HG03457 (cell line): ENCODE results near the gene RTN4RL2.

Source experiments
- ATAC-seq: cut with Tn5 transposase; IDR thresholded peaks from one replicate; pipeline ENCODE4 v1.9.1; 2021; ENCODE audit warnings: moderate number of reproducible peaks; ENCODE audit not compliant: unreplicated experiment

The RTN4RL2 gene

DNA sequence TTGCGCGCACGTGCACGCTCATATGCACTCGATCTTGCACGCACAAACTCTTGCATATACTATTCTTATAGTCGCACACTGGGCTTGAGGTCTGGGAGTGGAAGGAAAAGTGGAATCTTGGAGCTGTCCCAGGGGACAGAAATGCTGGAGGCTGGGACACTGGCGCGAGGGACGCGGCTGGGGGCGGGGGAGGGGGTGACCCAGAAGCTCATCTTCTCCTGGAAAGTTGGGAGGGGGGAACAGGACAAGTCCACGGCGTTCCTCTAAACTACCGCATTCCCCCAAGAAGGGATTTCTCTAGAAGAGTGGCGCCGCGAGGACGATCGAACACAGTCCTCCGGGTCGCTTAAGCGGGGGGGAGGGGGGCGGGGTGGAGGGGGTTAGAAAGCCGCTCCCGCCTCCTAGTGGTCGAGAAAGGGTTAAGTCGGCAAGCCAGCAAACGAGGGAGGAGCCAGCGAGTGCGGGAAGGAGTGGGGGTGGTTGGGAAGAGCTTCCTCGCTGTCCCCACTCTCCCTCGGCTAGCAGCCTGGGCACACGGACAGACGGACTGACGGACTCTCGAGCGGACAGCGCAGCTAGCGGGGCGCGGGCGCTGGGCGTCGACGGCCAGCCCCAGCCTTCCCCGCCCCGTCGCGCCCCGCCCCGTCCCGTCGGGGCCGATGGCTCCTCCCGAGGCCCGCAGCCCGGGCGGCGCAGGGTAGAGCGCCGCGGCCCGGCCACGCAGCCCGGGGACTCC is at the start of gene RTN4RL2:
Gene RTN4RL2 (plus strand): TSS at position 507 of the 736 bp plus-strand sequence. CDS start 338 bp downstream, outside the sequence.
- no peak for ATAC-seq

DNA sequence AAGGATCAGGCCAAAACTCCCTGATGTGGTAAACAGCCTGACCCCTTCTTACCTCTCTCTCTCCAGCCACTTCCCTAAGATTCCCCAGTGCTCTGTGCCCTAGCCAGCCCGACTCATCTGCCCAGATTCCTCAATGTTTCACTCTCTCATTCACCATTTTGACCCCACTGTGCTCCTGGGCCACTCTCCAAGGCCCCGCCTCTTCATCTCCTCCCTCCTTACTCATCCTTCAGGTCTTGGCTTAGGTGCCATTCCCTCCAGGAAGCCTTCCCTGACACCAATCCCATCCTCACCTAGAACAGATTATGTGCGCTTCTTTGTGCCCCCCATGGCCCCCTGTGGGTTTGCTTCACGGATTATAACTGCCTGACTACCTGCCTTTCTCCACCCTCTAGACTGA is 46.6 kb upstream of the RTN4RL2 start:
- ATAC-seq: no peak

- ATAC-seq: no peak
Measured at GRCh38 chr11:57414612-57415212, 45.6 kb upstream of the RTN4RL2 start.

DNA sequence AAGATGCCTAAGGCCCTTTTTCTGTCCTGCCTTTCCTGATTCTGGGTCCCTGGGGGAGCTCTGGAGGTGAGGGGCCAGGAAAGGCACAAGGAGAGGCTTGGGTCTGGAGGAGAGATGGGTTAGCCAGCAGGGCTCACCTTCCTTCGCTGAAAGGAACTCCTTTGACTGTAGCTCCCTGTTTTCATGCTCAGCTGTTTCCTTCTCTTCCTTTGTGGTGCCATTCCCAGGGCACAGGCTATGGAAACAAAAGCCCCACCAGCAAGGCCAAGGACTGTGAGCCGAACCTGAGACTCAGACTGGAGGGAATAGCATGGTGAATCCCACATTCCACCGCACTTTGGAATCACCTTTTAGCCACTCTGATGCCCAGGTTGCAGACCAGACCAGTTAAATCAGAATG is 43.9 kb upstream of the RTN4RL2 start:
- no peak for ATAC-seq

- ATAC-seq: no peak
Measured at GRCh38 chr11:57417056-57417455, 43.3 kb upstream of the RTN4RL2 start.

DNA sequence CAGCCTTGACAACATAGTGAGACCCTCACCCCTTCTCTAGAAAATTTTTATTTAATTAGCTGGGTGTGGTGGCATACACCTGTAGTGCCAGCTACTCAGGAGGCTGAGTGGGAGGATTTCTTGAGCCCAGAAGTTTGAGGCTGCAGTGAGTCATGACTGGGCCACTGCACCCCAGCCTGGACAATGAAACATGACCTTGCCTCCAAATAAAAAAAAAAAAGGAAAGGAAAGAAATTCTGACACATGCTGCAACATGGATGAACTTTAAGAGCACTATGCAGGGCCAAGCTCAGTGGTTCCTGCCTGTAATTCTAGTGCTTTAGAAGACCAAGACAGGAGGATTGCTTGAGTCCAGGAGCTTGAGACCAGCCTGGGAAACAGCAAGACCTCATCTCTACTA is 42.2 kb upstream of the RTN4RL2 start:
- no peak for ATAC-seq

DNA sequence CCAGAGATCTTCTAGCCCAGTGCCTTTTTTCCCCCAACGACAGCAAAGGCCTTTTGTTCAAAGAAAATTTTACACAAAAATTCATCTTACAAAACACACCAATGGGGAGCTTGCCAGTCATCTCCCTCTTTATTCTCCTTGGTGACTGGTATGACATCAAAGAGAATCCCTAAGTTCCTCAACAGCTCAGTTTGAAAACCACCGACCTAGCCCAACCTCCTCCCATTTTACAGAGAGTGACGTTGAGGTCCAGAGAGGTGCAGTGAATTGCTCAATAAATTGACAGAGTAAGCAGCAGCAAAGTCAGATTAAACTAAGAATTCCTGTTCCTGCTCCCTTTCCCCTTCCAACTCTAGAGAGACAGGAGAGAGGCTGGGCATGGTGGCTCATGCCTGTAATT is 41.2 kb upstream of the RTN4RL2 start:
- no peak for ATAC-seq

DNA sequence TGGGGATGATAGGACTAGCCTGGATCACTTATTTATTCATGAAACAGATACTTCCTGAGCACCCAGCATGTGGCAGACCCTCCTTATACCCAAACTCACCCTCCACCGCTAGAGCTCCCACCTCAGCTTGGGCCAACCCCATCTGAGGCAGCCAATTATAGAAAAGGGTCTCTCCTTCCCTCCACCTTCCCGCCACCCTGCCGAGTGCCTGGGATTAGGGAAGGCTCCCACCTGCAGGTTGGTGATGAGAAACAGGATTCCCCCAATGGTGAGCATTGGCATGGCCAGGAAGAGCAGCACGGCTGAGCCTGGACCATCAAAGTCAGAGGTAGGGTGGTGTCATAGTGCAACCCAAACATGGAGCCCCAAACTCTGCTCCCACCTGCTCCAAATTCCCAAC is 39.3 kb upstream of the RTN4RL2 start:
- ATAC-seq: no peak

- no peak for ATAC-seq
Measured at GRCh38 chr11:57421805-57422204, 38.5 kb upstream of the RTN4RL2 start.

- ATAC-seq: no peak
Measured at GRCh38 chr11:57422669-57423068, 37.7 kb upstream of the RTN4RL2 start.

DNA sequence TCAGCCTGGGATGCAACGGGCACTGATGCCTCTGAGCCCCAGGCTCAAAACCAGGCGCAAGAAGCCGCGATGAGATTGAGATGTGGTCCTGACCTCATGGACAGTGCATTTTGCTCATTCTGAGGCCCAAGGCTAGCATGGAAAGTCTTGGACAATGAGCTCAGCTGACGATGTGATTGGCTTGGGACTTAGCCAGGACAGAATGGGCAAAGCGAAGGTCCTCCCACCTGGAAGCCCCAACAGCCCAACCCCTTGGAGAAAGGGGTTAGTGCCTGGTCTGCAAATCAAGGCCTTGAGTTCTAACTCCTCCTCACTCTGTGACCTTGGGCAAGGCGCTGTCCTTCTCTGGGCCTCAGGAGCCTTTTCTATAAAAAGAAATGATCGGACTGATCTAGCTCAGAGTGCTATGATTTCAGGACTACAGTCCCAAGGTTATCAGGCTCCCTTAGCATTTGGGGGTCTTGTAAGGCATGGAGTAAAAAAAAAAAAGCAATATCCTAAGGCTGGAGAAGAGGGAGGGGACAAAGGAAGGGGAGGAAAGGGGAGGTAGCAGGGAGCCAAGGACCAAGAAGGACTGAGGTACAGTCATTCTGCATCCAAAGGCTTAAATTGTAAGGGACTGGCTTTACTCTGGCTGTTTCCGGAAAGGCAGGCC is 36.1 kb upstream of the RTN4RL2 start:
- no peak for ATAC-seq

GRCh38 chr11:57424792-57425564 is 35.4 kb upstream of the RTN4RL2 start:
- ATAC-seq: peak; percentile 92

- no peak for ATAC-seq
Measured at GRCh38 chr11:57425565-57426438, 34.5 kb upstream of the RTN4RL2 start.

DNA sequence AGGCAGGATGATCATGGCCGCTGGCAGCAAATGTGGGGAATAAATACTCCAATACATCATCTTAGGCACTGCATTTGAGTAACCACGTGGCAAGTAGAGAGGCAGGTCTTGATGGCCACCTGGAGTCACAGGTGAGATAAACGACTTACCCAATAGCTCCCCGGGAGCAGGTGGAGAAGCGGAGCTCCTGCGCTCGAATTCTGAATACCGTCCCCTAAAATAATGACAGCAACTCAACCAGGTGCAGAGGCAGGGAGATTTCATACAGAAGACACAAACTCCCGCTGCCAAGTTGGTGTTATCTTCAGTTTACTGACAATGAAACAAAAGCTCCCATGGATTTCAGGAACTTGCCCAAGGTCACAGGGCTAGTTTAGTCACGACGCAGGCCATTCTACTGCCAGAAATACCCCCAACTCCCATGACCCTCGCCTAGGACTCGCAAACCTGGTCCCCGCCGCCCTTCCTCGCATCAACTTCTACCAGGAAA is 33.8 kb upstream of the RTN4RL2 start:
- ATAC-seq: no peak

GRCh38 chr11:57426929-57427726 is 33.2 kb upstream of the RTN4RL2 start, which contains the start of gene SLC43A3:
SLC43A3 (minus strand) TSS chr11:57427121; CDS start chr11:57426172, 949 bp downstream.
- ATAC-seq: peak; percentile 41

GRCh38 chr11:57427727-57428082 is 32.6 kb upstream of the RTN4RL2 start:
- no peak for ATAC-seq

GRCh38 chr11:57428643-57429042 is 31.7 kb upstream of the RTN4RL2 start:
- no peak for ATAC-seq

- ATAC-seq: no peak
Measured at GRCh38 chr11:57429946-57430345, 30.4 kb upstream of the RTN4RL2 start.

DNA sequence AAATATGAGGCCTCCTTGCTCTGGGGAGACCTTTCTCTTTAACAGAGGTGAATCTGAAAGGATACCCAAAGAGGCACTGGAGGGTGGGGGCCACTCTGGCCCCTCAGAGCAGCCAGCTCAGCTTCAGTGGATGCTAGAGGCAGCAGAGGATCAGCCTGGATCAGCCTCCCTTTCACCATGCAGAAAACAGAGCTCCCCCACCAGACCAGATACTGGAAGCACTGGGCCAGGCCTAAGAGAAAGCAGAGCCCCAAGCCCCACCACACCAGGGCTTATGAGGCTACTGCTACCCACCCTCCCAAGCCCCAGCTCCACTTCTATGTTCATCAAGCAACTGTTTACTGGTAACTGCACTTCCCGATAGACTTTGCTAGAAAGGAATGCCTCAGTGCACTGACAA is 29.4 kb upstream of the RTN4RL2 start:
- ATAC-seq: no peak
